Fibroblast of skin of right quadriceps (primary cell): Measurements from ENCODE around the gene BRDT.

Experiments used
- DNase-seq: peaks from one replicate; pipeline ENCODE4 v3.0.0-alpha.2; 2013

The BRDT gene

GRCh38 chr1:91949356-91949699 is at the start of gene BRDT:
Gene BRDT (plus strand): TSS chr1:91949401. CDS start chr1:91962755, 13,354 bp downstream.
- DNase-seq = no peak

GRCh38 chr1:91900562-91900961 is 48.6 kb upstream of the BRDT start:
- peak; percentile 94 for DNase-seq

- peak; percentile 32 for DNase-seq
Observed at GRCh38 chr1:91901231-91901630, 48.0 kb upstream of the BRDT start.

- peak; percentile 24 for DNase-seq
Observed at GRCh38 chr1:91912266-91912665, 36.9 kb upstream of the BRDT start.

- peak; percentile 21 for DNase-seq
Observed at GRCh38 chr1:91913018-91913417, 36.2 kb upstream of the BRDT start.

GRCh38 chr1:91916046-91916445 is 33.2 kb upstream of the BRDT start:
- DNase-seq = no peak

GRCh38 chr1:91916811-91917460 is 32.3 kb upstream of the BRDT start:
- no peak for DNase-seq

- no peak for DNase-seq
Observed at GRCh38 chr1:91919962-91920361, 29.2 kb upstream of the BRDT start.

GRCh38 chr1:91924146-91924545 is 25.1 kb upstream of the BRDT start:
- DNase-seq = peak; percentile 81

- DNase-seq = no peak
Observed at GRCh38 chr1:91925644-91926435, 23.4 kb upstream of the BRDT start.

- DNase-seq = no peak
Observed at GRCh38 chr1:91928026-91928425, 21.2 kb upstream of the BRDT start.

GRCh38 chr1:91929250-91929649 is 20.0 kb upstream of the BRDT start:
- peak; percentile 19 for DNase-seq

- DNase-seq = no peak
Observed at GRCh38 chr1:91937613-91938012, 11.6 kb upstream of the BRDT start.

GRCh38 chr1:91940496-91940895 is 8.7 kb upstream of the BRDT start:
- DNase-seq = no peak

- DNase-seq = no peak
Observed at GRCh38 chr1:91944087-91944486, 5.1 kb upstream of the BRDT start.

- no peak for DNase-seq
Observed at GRCh38 chr1:91948097-91948496, 1.1 kb upstream of the BRDT start.

- DNase-seq = no peak
Observed at GRCh38 chr1:91948501-91949355, 473 bp upstream of the BRDT start.

GRCh38 chr1:91952187-91952586 is 3.0 kb downstream of the BRDT start:
- no peak for DNase-seq

GRCh38 chr1:91958926-91959325 is 9.7 kb downstream of the BRDT start:
- no peak for DNase-seq

GRCh38 chr1:91968334-91968733 is 19.1 kb downstream of the BRDT start:
- no peak for DNase-seq

GRCh38 chr1:91979383-91979782 is 30.2 kb downstream of the BRDT start:
- DNase-seq = no peak

GRCh38 chr1:91980663-91981062 is 31.5 kb downstream of the BRDT start:
- no peak for DNase-seq

- no peak for DNase-seq
Observed at GRCh38 chr1:91981996-91982609, 32.9 kb downstream of the BRDT start.
